Ovary (tissue), 3 donors: Measurements from ENCODE around the gene APOLD1.

Experiments used
- POLR2A ChIP-seq: fragments of 450-650 bp; IDR thresholded peaks from one replicate; pipeline ENCODE4 v1.6.1; 2017; ENCODE audit warnings: antibody characterized with exemption, mild to moderate bottlenecking, moderate library complexity
- TF ChIP-seq, protein P1 (sequence below), 3 donors: fragments of 450-650 bp in 2 of 3; fragments of 200-600 bp in 1 of 3; IDR thresholded peaks; one replicate each; pipeline versions ENCODE4 v1.5.1 to v1.8.0; 2016 to 2022; ENCODE audit warnings: antibody characterized with exemption in 3 of 3, mild to moderate bottlenecking in 1 of 3
- donor health status: DM: no; HTN: no; CAD: no.

DNA sequence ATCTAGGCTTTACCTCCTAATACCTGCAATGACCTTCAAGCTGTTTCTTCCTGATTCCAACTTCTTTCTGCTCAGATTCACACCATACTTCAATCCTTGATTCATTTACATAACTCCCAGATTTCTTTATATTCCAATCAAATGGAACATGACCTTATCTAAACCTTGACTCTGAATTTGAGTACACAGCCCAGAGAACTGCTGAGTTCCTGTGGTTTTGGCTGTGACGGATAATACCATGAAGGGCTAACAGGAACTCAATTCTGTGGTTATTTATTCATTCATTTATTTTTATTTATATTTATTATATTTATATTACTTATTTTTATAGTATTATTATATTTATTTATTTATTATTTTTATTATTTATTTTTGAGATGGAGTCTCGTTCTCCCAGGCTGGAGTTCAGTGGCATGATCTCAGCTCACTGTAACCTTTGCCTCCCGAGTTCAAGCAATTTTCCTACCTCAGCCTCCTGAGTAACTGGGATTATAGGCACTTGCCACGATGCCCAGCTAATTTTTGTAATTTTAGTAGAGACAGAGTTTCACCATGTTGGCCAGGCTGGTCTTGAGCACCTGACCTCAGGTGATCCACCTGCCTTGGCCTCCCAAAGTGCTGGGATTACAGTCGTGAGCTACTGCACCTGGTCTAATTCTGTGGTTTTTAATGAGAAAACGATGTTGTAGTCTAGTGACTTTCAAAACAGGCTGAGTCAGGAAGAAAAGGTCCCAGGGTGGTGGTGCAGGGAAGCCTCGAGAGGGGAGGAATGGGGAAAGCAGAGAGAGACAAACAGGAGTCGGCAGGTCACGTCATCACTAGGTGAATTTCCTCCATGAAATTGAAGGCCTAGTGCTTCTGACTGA is 11.7 kb downstream of the APOLD1 start:
- TF ChIP-seq, protein P1, sequence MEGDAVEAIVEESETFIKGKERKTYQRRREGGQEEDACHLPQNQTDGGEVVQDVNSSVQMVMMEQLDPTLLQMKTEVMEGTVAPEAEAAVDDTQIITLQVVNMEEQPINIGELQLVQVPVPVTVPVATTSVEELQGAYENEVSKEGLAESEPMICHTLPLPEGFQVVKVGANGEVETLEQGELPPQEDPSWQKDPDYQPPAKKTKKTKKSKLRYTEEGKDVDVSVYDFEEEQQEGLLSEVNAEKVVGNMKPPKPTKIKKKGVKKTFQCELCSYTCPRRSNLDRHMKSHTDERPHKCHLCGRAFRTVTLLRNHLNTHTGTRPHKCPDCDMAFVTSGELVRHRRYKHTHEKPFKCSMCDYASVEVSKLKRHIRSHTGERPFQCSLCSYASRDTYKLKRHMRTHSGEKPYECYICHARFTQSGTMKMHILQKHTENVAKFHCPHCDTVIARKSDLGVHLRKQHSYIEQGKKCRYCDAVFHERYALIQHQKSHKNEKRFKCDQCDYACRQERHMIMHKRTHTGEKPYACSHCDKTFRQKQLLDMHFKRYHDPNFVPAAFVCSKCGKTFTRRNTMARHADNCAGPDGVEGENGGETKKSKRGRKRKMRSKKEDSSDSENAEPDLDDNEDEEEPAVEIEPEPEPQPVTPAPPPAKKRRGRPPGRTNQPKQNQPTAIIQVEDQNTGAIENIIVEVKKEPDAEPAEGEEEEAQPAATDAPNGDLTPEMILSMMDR (IDR thresholded peaks at IDR 0.05), result no peak
- TF ChIP-seq POLR2A, result no peak
